ENCODE measurements around the gene SLC6A17. TPM values are rescaled to one million over a fixed set of nuclear protein-coding genes. Genes with fewer than 3 reads are reported as not detected.

The SLC6A17 gene
- total RNA-seq, 1 donor from 2014 or later = 0.12 TPM

GRCh38 chr1:110198746-110199145 is 48.5 kb downstream of the SLC6A17 start:
- no peak for DNase-seq (ENCODE audit: extremely low read depth, low read depth, low spot score)

GRCh38 chr1:110200190-110200589 is 49.9 kb downstream of the SLC6A17 start:
- no peak for DNase-seq (ENCODE audit: extremely low read depth, low read depth, low spot score)

- no peak for DNase-seq (ENCODE audit: extremely low read depth, low read depth, low spot score)
Observed at GRCh38 chr1:110200666-110201065, 50.4 kb downstream of the SLC6A17 start.

- no peak for DNase-seq (ENCODE audit: extremely low read depth, low read depth, low spot score)
Observed at GRCh38 chr1:110201157-110201825, 51.0 kb downstream of the SLC6A17 start.

GRCh38 chr1:110203021-110203661 is 52.8 kb downstream of the SLC6A17 start:
- peak; percentile 39 for DNase-seq (ENCODE audit: extremely low read depth, low read depth, low spot score)

GRCh38 chr1:110205156-110205555 is 54.9 kb downstream of the SLC6A17 start:
- DNase-seq (ENCODE audit: extremely low read depth, low read depth, low spot score) = no peak

GRCh38 chr1:110205591-110206155 is 55.4 kb downstream of the SLC6A17 start:
- DNase-seq (ENCODE audit: extremely low read depth, low read depth, low spot score) = no peak

- no peak for DNase-seq (ENCODE audit: extremely low read depth, low read depth, low spot score)
Observed at GRCh38 chr1:110206261-110206920, 56.1 kb downstream of the SLC6A17 start.

- DNase-seq (ENCODE audit: extremely low read depth, low read depth, low spot score) = no peak
Observed at GRCh38 chr1:110207831-110208230, 57.5 kb downstream of the SLC6A17 start.

- no peak for DNase-seq (ENCODE audit: extremely low read depth, low read depth, low spot score)
Observed at GRCh38 chr1:110208916-110209645, 58.8 kb downstream of the SLC6A17 start.

GRCh38 chr1:110209715-110210603 is 59.7 kb downstream of the SLC6A17 start, which contains the start of gene KCNC4:
TSS of gene KCNC4 (plus strand) at chr1:110210314. CDS start at chr1:110211500, 1,186 bp downstream.
- no peak for DNase-seq (ENCODE audit: extremely low read depth, low read depth, low spot score)

- no peak for DNase-seq (ENCODE audit: extremely low read depth, low read depth, low spot score)
Observed at GRCh38 chr1:110210604-110211495, 60.6 kb downstream of the SLC6A17 start.

GRCh38 chr1:110211496-110212168 is 61.3 kb downstream of the SLC6A17 start:
- no peak for DNase-seq (ENCODE audit: extremely low read depth, low read depth, low spot score)

GRCh38 chr1:110212169-110213142 is 62.2 kb downstream of the SLC6A17 start:
- no peak for DNase-seq (ENCODE audit: extremely low read depth, low read depth, low spot score)

GRCh38 chr1:110213143-110213540 is 62.8 kb downstream of the SLC6A17 start:
- no peak for DNase-seq (ENCODE audit: extremely low read depth, low read depth, low spot score)

GRCh38 chr1:110214454-110215404 is 64.4 kb downstream of the SLC6A17 start:
- no peak for DNase-seq (ENCODE audit: extremely low read depth, low read depth, low spot score)
